Omental fat pad (tissue), 4 donors: ENCODE results near the gene IRGQ. TPM values are rescaled to one million over a fixed set of nuclear protein-coding genes. Genes with fewer than 3 reads are reported as not detected.
"Not testable (repeated sequence)": the region's sequence is repeated elsewhere in the genome, so short reads cannot be mapped to it uniquely, and the experiment has no call there.

Source experiments
- ATAC-seq: fragments of 150-250 bp; one replicate; pipeline ENCODE4 v1.9.1; 2016; ENCODE audit warnings: mild to moderate bottlenecking, moderate library complexity; ENCODE audit not compliant: low FRiP score
- DNase-seq: peaks from one replicate; pipeline ENCODE4 v3.0.0-alpha.2; 2019; ENCODE audit warnings: low spot score
- CTCF ChIP-seq, 3 donors: fragments of 450-650 bp; IDR thresholded peaks; one replicate each; pipeline ENCODE4 v1.5.1; 2016 to 2017; ENCODE audit warnings: antibody characterized with exemption in 3 of 3, mild to moderate bottlenecking in 3 of 3, moderate library complexity in 2 of 3
- total RNA-seq, 4 donors: library from RNA; depleted of rRNA; stranded (reverse); fragments of >200 nt; gene quantifications; one replicate each; pipeline ENCODE4 v1.1.0, GENCODE V29; 2016

IRGQ gene
- total RNA-seq, 4 donors from 2014 or later, result 14.4 to 24.0 (median 17.6) TPM

GRCh38 chr19:43551399-43552197 lies 44.3 kb downstream of the IRGQ start:
- no peak for TF ChIP-seq CTCF (IDR thresholded peaks at IDR 0.05)
- ATAC-seq (no peak), DNase-seq (no peak)

- no peak for ATAC-seq
- no peak for TF ChIP-seq CTCF (IDR thresholded peaks at IDR 0.05)
- DNase-seq, result no peak
Observed at GRCh38 chr19:43548706-43549105, 47.2 kb downstream of the IRGQ start.

GRCh38 chr19:43547926-43548325 lies 48.0 kb downstream of the IRGQ start:
- ATAC-seq, DNase-seq: not testable (repeated sequence)

GRCh38 chr19:43546581-43546980 lies 49.4 kb downstream of the IRGQ start:
- no peak for TF ChIP-seq CTCF (IDR thresholded peaks at IDR 0.05)
- ATAC-seq (peak; percentile 13), DNase-seq (no peak)

- DNase-seq (no peak), ATAC-seq (no peak)
- TF ChIP-seq CTCF (IDR thresholded peaks at IDR 0.05), result no peak
Observed at GRCh38 chr19:43545981-43546380, 50.0 kb downstream of the IRGQ start.

- TF ChIP-seq CTCF (IDR thresholded peaks at IDR 0.05), result no peak
- DNase-seq (no peak), ATAC-seq (no peak)
Observed at GRCh38 chr19:43545276-43545675, 50.7 kb downstream of the IRGQ start.

GRCh38 chr19:43544077-43544476 lies 51.9 kb downstream of the IRGQ start:
- TF ChIP-seq CTCF (IDR thresholded peaks at IDR 0.05), result no peak
- DNase-seq, result no peak

More at GRCh38 chr19:43544077-43544476, 51.9 kb downstream of the IRGQ start:
- no peak for ATAC-seq
